B cell (primary cell): Measurements from ENCODE around the gene ABHD16A.

ENCODE experiments used
- EZH2 ChIP-seq: IDR thresholded peaks from 2 replicates; pipeline ENCODE4 v1.6.1; 2012; ENCODE audit warnings: borderline replicate concordance, low read depth, mild to moderate bottlenecking, moderate library complexity, low read length; ENCODE audit not compliant: insufficient read depth, poor library complexity, severe bottlenecking
- TF ChIP-seq, protein P1 (sequence below): fragments of 200-600 bp; IDR thresholded peaks from one replicate; pipeline ENCODE4 v1.8.0; 2022; ENCODE audit warnings: antibody characterized with exemption, mild to moderate bottlenecking

DNA sequence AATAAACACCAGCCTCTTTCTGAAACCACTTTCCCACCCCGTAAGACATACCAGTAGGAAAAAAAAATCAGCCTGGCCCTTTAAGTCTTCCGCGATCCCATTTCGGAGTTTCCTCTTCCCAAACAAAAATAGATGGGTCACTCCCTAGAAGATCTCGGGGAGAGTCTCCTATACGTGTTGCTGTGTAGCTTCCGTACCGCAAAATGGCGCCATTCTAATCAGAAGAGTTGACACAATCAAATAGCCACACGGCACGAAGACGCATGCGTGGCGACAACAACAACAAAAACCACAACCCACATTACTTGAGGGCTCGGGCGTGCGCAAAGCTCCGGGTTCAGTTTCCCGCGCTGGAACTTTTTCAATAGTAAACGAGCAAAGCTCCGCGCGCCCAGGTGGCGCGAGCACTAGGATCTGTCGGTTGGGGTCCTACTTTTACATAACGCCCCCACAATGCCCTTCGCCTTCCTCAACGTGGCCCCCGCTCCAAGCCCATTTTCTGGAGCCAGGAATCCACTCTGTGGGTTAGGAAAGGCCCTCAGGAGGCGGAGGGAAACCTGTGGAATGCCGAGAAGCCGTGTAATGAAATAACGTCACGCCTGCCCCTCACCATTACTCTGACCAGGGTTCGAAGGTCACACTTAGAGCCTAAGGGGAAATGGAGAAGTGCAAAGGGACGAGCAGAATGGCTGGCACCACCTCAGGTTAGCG, 38.2 kb downstream of the ABHD16A start, which contains the start of gene GPANK1:
- TF ChIP-seq, protein P1, sequence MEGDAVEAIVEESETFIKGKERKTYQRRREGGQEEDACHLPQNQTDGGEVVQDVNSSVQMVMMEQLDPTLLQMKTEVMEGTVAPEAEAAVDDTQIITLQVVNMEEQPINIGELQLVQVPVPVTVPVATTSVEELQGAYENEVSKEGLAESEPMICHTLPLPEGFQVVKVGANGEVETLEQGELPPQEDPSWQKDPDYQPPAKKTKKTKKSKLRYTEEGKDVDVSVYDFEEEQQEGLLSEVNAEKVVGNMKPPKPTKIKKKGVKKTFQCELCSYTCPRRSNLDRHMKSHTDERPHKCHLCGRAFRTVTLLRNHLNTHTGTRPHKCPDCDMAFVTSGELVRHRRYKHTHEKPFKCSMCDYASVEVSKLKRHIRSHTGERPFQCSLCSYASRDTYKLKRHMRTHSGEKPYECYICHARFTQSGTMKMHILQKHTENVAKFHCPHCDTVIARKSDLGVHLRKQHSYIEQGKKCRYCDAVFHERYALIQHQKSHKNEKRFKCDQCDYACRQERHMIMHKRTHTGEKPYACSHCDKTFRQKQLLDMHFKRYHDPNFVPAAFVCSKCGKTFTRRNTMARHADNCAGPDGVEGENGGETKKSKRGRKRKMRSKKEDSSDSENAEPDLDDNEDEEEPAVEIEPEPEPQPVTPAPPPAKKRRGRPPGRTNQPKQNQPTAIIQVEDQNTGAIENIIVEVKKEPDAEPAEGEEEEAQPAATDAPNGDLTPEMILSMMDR = no peak
- no peak for TF ChIP-seq EZH2
